ENCODE measurements around the gene ATF2.

The ATF2 gene

DNA sequence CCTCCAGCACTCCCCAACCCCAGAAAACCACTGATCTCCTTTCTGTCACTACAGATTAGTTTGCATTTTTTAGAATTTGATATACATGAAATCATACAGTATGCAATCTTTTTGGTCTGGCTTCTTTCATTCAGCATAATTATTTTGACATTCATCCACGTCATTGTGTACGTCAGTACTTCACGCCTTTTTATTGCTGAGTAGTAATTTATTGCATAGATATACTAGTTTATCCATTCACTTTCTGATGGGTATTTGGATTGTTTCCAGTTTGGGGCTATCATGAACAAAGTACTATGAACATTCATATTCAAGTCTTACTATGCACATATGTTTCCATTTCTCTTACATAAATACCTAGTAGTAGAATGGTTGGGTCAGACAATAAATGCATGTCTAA, 142.8 kb downstream of the ATF2 start:
- no peak for DNase-seq (ENCODE audit: low read depth)

DNA sequence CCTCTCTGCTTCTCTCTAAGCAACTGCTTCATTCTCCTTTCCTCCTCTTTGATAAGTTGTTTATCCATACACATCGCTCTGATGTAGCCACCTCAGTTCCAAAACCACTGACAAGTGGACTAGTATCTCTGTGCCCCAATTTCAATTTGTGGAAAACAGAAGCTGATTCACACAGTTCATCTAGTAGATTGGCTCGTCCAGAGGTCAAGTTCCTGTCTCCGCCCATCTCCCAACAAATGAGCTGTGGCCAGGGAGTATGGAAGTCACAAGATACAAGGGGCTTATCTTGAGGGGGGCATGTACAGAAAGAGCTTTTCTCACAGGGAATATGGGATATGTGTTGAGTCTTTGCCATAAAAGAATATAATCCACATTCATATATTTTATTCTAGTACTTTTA, 145.1 kb downstream of the ATF2 start:
- no peak for DNase-seq (ENCODE audit: low read depth)
